ENCODE results near the gene KRTAP4-2.
"Not testable (repeated sequence)": the region's sequence is repeated elsewhere in the genome, so short reads cannot be mapped to it uniquely, and the experiment has no call there.

KRTAP4-2 gene

DNA sequence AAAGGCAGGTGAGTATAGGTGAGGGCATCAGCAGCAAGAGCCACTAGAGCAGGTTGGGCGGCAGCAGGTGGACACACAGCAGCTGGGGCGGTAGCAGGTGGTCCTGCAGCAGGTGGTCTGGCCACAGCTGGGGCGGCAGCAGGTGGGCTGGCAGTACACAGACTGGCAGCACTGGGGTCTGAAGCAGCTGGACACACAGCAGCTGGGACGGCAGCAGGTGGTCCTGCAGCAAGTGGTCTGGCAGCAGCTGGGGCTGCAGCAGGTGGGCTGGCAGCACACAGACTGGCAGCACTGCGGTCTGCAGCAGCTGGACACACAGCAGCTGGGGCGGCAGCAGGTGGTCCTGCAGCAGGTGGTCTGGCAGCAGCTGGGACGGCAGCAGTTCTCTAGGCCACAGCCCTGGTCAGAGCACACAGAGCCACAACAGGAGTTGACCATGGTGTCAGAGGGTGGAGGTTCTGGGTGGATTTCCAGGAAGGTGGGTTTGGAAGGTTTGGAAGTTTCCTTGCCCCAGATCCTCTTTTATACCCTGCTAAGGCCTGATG lies at the start of gene KRTAP4-2:
TSS of gene KRTAP4-2 (minus strand) at position 495 of the 545 bp plus-strand sequence. CDS start at position 438, 57 bp downstream.
- no peak for DNase-seq

DNA sequence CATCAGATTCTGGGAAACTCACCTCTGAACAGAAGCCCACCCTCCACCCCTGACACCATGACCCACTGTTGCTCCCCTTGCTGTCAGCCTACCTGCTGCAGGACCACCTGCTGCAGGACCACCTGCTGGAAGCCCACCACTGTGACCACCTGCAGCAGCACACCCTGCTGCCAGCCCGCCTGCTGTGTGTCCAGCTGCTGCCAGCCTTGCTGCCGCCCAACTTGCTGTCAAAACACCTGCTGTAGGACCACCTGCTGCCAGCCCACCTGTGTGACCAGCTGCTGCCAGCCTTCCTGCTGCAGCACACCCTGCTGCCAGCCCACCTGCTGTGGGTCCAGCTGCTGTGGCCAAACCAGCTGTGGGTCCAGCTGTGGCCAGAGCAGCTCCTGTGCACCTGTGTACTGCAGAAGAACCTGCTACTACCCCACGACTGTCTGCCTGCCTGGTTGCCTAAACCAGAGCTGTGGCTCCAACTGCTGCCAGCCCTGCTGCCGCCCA lies 48.6 kb upstream of the KRTAP4-2 start, which contains the start of gene KRTAP9-2:
TSS of gene KRTAP9-2 (plus strand) at position 51 of the 498 bp plus-strand sequence. CDS start at position 58, 7 bp downstream.
- not testable (repeated sequence) for DNase-seq

DNA sequence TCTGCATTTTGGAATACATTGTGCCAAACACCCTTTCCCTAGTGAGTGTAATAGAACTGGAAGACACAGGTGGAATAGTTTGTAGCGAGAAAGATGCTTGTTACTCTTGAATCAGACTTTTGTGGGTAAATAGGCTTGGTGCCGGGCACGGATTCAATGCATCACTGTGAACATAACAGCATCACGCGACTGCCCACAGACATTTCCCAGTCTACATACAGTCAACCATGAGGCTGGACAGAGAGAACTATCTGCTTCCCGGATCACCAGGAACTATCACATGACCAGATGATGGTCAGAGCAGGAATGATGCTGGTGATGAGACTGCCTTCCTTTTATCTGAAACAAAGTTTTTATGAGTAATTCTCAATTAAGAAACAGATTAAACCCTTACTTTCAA lies 48.0 kb upstream of the KRTAP4-2 start:
- DNase-seq = no peak

DNA sequence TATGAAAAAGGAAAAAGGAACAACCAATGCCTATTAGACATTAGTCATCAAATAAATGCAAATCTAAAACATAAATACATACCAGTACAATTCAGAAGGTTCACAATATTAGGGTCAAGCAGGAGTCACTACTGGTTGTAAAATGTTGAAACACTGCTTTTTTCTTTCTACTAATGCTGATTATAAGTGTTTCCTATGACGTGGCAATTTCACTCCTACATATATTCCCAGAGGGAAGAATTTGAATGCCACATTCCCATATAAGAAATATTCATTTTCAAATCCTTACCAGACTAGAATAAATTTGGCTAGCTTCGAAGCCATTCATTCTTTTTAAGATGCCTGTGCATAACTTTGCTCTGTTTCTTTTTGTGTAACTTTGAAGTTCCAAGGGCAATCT lies 45.8 kb upstream of the KRTAP4-2 start:
- DNase-seq = no peak

DNA sequence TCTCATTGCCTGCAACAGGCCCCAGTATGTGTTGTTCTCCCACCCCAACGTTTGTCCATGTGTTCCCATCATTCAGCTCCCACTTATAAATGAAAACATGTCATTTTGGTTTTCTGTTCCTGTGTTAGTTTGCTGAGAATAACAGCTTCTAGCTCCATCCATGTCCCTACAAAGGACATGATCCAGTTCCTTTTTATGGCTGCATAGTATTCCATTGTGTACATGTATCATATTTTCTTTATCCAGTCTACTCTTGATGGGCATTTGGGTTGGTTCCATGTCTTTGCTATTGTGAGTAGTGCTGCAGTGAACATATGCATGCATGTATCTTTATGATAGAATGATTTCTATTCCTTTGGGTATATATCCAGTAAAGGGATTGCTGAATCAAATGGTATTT lies 37.7 kb upstream of the KRTAP4-2 start:
- no peak for DNase-seq

DNA sequence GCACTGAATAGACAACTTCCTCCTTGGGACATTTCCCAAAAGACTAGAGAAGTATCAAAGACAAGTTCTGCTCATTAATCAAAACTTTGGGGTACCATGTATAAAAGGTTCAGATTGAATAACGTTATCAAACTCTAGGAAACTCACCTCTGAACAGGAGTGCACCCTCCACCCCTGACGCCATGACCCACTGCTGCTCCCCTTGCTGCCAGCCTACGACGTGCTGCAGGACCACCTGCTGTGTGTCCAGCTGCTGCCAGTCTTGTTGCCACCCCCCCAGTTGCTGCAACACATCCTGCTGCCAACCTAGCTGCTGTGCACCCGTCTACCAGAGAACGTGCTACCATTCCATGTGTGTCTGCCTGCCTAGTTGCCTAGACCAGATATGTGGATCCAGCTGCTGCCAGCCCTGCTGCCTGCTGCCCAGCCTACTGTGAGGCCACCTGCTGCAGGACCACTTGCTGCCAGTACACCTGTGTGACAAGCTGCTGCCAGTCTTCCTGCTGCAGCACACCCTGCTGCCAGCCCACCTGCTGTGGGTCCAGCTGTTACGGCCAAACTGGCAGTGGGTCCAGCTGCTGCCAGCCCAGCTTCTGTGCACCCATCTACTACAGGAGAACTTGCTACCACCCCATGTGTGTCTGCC lies 34.6 kb upstream of the KRTAP4-2 start:
- DNase-seq = no peak

DNA sequence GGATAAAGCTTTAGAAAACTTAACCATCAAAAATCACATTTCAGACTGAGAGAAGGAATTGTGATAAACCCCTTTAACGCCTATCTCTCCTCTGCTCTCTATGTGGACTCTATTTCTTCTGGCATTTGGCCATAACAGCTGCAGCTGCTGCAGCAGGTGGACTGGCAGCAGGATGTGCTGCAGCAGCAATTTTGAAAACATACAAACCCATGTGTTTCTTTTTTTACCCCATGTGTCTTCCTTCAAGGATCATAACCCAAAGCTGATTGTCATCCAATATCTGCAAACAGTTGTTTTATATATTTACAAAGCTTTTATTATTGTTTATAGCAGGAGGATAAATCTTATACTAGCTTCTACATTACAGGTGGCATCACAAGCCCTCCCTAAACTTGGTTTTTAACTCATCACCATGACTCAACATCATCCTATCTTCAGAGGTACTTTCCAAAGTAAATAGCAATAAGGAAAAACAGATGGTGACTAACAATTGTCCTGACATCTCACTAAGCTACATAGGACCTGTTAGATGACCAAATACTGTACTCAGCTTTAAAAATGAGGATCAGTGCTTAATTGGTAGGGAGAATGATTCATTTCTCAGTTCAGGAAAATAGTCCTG lies 33.9 kb upstream of the KRTAP4-2 start:
- no peak for DNase-seq

DNA sequence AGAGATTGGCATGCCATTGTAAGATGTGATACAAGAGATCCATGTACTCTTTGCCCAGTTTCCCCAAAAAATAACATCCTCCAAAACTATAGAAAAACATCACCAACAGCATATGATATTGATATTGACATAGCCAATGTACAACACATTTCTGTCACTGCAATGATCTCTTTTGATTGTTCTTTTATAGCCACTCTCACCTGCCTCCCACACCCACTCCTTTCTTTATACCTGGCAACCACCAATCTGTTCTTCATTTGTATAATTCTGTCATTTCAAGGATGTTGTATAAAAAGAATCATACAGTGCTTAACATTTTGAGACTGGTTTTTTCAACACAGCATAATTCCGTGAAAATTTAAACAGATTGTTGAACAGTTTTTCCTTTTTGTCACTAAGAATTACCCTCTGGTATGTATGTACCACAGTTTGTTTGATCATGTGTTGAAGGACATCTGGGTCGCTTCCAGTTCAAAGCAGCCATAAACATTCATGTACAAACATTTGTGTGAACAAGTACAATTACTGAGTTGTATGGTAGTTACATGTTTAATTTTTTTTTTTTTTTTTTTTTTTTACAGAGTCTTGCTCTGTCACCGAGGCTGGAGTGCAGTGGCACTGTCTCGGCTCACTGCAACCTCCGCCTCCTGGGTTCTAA lies 21.5 kb upstream of the KRTAP4-2 start:
- DNase-seq = no peak

DNA sequence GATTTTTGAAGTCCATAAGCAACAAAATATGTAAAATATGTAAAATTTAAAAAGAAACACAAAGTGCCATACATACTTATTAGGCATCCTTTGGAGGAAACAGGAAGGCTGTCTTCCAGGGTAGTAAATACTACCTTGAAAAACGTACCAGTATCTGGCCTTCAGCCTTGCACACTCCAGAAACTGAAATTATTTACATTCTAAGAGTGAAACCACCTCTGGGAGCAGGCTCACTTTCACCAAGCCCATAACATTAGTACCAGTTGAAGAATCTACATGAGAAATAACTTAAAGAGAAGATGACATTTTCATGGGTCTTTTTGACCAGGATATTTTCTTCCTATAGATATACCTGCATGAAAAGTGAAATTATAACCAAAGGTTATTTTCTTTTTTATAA lies 18.0 kb upstream of the KRTAP4-2 start:
- no peak for DNase-seq

DNA sequence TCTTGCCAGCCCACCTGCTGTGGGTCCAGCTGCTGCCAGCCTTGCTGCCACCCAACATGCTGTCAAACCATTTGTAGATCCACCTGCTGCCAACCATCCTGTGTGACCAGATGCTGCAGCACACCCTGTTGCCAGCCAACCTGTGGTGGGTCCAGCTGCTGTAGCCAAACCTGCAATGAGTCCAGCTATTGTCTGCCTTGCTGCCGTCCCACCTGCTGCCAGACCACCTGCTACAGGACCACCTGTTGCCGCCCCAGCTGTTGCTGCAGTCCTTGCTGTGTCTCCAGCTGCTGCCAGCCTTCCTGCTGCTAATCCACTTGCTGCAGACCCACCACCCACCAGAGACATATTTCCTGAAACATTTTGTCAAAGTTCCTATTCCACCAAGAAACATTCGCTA lies 12.3 kb upstream of the KRTAP4-2 start:
- no peak for DNase-seq

DNA sequence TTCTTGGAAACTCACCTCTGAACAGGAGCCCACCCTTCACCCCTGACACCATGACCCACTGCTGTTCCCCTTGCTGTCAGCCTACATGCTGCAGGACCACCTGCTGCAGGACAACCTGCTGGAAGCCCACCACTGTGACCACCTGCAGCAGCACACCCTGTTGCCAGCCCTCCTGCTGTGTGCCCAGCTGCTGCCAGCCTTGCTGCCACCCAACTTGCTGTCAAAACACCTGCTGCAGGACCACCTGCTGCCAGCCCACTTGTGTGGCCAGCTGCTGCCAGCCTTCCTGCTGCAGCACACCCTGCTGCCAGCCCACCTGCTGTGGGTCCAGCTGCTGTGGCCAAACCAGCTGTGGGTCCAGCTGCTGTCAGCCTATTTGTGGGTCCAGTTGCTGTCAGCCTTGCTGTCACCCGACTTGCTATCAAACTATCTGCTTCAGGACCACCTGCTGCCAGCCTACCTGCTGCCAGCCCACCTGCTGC lies 11.9 kb upstream of the KRTAP4-2 start, which contains the start of gene KRTAP9-1:
TSS of gene KRTAP9-1 (plus strand) at position 51 of the 482 bp plus-strand sequence. CDS start at position 51, 0 bp downstream.
- not testable (repeated sequence) for DNase-seq

DNA sequence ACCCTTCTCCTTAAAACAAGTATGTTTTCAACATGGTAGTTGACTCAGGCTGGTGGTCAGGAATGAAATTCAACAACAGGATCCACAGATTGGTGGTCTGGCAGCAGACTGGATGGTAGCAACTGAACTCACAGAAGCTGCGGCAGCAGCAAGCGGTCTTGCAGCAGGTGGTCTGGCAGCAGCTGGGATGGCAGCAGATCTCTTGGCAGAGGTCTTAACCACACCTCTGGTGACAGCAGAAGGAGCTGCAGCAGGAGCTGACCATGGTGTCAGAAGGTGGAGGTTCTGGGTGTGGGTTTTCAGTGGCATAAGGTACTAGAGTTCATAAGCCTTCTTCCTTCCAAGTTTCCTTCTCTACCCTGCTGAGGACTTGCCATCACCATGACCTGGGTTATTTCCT lies 8.9 kb upstream of the KRTAP4-2 start:
- DNase-seq = no peak

DNA sequence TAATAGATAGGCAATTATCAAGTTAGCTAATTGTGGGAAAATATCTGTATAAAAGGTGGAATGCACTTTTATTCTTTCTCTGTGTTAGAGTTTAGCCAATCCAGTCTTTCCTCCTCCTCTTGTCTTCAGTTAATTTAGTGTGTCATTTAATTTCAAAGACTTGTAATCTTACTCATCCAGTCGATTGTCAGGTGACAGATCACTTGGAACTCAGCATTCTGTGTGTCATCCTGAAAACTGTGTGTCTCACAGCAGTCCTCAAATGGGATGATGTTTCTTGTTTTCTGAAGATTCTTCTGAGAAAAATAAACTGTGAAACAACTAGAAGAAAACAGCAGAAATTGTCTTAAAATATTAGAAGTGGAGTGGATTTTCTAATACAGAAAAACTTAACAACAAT lies 7.0 kb upstream of the KRTAP4-2 start:
- DNase-seq = no peak

DNA sequence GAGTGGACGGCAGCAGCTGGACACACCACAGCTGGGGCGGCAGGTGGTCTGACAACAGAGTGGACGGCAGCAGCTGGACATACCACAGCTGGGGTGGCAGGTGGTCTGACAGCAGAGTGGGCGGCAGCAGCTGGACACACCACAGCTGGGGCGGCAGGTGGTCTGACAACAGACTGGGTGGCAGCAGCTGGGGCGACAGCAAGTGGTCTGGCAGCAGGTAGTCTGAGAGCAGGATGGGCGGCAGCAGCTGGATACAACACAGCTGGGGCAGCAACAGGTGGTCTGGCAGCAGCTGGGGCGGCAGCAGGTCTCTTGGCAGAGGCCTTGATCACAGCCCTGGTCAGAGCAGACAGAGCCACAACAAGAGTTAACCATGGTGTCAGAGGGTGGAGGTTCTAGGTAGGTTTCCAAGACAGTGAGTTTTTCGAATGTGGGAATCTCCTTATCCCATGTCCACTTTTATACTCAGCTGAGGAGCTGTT lies 6.5 kb upstream of the KRTAP4-2 start, which contains the start of gene KRTAP4-1:
TSS of gene KRTAP4-1 (minus strand) at position 432 of the 482 bp plus-strand sequence. CDS start at position 375, 57 bp downstream.
- no peak for DNase-seq

DNA sequence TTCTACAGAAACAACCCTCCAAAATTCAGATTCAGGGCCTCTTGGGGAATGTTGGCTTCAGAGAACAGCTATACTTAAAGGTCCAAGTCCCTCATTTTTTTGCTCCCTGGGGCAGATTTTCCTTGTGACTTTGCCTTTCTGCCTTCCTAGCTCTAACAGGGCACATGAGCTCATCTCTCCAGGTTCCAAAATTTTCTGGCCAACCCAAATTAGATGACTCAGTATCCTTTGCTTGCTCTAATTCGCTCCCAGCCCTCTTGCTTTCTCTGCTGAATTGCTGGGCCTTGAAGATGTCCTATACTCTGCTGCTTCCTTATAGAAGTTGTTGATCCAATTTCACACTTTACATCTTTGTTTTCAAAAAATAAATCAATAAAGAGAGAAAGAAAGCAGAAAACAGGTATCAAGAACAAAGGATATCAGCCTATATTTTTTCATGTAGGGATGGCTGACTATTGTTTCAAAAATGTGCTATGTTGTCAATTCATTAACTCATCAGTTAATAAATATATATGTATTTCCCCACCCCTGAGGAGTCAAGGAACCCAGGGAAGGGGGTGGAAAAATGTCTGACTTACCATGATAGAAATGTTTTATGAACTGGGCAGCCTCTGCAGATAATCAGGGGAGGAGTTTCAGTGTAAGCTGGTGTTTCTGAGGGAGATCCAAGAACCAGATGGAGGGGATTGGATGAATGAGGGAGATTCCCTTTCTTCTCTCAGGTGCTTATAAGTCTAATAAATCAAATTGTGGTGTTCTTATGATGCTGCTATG lies 1.0 kb upstream of the KRTAP4-2 start:
- no peak for DNase-seq

DNA sequence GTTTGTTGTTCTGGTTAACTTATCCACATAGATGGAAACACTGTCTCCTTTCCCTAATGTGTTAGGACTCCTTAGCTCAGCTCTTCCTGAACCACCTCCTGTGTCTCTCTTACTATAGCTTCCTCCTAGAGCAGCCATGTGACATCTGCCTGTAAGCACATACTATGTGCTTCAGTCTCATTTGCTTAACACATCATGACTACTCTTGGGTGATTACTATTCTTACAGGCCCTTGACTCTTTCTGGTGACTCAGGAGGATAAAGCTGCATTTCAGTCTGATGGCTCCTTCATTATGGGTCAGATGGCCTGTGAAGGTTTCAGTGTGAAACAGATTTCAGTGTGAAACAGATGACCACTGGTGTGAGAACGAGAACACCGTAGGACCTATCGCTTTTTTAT lies 320 bp upstream of the KRTAP4-2 start:
- DNase-seq = no peak

DNA sequence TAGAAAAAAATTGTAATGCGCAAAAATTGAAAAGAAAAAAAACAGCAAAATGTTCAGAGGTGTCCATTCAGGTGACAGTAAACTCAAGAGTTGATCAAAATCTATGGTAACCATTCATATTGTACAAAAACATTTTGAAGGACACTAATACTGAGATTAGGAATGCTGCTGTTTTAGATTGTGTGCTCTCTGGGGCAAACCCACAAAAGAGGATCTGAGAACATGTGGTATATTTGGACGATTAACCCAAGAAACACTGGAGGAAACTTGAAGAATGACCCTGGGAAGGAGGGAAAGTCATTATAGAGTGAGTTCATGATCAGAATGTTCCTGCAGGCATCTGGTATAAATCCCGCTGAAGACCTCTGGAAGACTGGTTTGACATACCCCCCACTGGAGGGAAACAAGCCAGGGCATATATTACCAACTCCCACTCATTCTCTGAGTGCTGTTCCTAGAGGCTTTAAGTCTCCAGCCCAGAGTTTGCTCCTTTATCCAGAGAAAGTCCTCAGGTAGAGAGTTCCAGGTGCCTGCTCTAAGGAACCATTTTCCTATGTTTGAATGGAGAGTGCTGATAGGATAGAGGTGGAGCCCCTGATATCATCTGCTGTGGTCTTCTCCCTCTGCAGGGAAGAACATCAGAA lies 1.2 kb downstream of the KRTAP4-2 start:
- DNase-seq = no peak

DNA sequence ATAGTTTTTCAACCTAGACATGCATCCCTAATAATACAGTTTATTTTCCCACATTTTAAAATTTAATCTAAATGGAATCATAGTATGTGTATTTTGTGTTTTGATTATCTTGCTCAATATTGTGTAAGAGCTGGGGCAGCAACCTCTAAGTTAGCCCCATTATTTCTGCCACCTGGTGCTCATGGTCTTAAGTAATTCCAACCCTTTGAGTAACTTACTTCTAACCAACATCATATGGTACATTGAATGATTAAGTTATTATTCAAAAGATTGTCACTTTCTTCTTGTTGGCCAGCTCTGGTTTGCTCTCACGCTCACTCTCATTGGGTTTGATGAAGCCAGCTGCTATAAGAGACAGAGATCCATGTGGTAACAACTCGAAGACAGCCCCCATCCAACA lies 6.1 kb downstream of the KRTAP4-2 start:
- DNase-seq = no peak

DNA sequence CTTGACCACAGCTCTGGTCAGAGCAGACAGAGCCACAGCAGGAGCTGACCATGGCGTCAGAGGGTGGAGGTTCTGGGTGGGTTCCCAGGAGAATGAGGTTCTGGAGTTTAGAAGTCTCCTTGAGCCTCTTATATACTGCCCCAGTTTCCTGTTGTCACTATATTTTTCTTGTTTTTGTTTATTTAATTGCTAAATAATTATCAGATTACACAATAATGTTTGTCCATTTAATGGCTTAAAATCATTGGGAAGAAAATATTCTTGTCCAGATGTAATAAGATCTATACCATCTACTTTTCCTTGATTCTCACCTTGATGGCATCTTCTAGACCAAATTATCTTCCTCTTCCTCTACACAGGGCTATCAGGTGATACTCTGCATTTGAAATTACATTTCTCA lies 9.9 kb downstream of the KRTAP4-2 start, which contains the start of gene KRTAP4-3:
TSS of gene KRTAP4-3 (minus strand) at position 101 of the 400 bp plus-strand sequence. CDS start at position 52, 49 bp downstream.
- DNase-seq = no peak

DNA sequence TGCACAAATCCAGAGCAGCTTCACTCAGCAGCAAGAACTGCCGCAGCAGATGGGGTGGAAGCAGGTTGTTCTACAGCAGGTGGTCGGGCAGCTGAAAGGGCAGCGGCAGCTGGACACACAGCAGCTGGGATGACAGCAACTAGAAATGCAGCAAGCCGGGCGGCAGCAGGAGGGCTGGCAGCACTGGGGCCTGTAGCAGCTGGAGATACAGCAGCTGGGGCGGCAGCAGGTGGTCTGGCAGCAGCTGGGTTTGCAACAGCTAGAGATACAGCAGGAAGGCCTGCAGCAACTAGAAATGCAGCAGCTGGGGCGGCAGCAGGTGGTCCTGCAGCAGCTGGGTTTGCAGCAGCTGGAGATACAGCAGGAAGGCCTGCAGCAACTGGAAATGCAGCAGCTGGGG lies 10.5 kb downstream of the KRTAP4-2 start:
- DNase-seq = no peak

DNA sequence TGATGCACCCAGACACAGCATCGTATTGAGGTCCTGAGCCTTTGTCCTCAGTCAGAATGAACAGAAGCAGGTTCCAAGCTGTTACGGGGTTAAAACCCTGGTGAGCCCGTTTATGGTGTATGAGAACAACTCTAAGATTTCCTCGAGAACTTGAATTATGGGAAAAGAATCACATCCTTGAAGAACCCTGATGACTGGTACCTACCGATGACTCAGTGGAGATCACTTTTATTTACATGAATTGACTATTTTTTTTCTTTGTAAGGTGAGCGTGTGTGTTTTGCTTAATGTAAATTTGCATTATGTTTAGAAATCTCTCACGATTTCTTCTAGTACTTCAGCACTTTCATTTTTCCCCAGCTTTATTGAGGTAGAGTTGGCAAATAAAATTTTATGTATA lies 14.2 kb downstream of the KRTAP4-2 start:
- no peak for DNase-seq

DNA sequence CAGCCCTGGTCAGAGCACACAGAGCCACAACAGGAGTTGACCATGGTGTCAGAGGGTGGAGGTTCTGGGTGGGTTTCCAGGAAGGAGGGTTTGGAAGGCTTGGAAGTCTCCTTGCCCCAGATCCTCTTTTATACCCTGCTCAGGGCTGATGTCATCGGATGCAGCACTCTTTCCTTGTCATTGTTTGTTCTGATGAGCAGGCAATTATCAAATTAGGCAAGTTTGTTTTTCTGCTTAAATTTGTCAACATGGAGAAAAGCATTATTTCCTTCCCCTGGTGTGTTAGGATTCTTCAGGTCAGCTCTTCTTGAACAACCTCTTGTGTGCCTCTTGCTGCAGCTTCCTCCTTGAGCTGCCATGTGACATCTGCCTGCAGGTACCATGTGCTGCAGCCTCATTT lies 17.4 kb downstream of the KRTAP4-2 start, which contains the start of gene KRTAP4-4:
TSS of gene KRTAP4-4 (minus strand) at position 101 of the 400 bp plus-strand sequence. CDS start at position 44, 57 bp downstream.
- no peak for DNase-seq
